ENCODE results near the gene LRP8.
"Not testable (repeated sequence)": the region's sequence is repeated elsewhere in the genome, so short reads cannot be mapped to it uniquely, and the experiment has no call there.

The LRP8 gene

GRCh38 chr1:53219711-53220110 lies 108.2 kb downstream of the LRP8 start:
- no peak for DNase-seq

GRCh38 chr1:53218201-53218600 lies 109.7 kb downstream of the LRP8 start:
- no peak for DNase-seq

GRCh38 chr1:53214376-53214940 lies 113.4 kb downstream of the LRP8 start:
- DNase-seq, result peak in 2 of 51 donors; percentile 4 to 8

GRCh38 chr1:53210954-53211353 lies 116.9 kb downstream of the LRP8 start:
- DNase-seq, result no peak

GRCh38 chr1:53210352-53210751 lies 117.5 kb downstream of the LRP8 start:
- no peak for DNase-seq

GRCh38 chr1:53207726-53208125 lies 120.1 kb downstream of the LRP8 start:
- no peak for DNase-seq

- DNase-seq, result no peak
These were observed 121.0 kb downstream of the LRP8 start for GRCh38 chr1:53206735-53207379.

GRCh38 chr1:53206083-53206685 lies 121.7 kb downstream of the LRP8 start:
- DNase-seq, result not testable (repeated sequence)

- not testable (repeated sequence) for DNase-seq
These were observed 122.4 kb downstream of the LRP8 start for GRCh38 chr1:53205496-53205895.

- no peak for DNase-seq
These were observed 124.4 kb downstream of the LRP8 start for GRCh38 chr1:53203466-53203865.

- no peak for DNase-seq
These were observed 129.6 kb downstream of the LRP8 start for GRCh38 chr1:53198241-53198651.

- DNase-seq, result peak in 1 of 51 donors; percentile 48
These were observed 130.3 kb downstream of the LRP8 start for GRCh38 chr1:53197291-53198200.

- DNase-seq, result peak; percentile 32 to 95 (median 84)
These were observed 131.2 kb downstream of the LRP8 start, which contains the start of gene CPT2 for GRCh38 chr1:53196485-53197290. Gene CPT2, plus strand, starts transcription at chr1:53196824. Its CDS starts 120 bp downstream, at chr1:53196944.

- peak in 1 of 51 donors; percentile 4 for DNase-seq
These were observed 131.8 kb downstream of the LRP8 start for GRCh38 chr1:53196017-53196484.

GRCh38 chr1:53195246-53196016 lies 132.4 kb downstream of the LRP8 start:
- DNase-seq, result no peak
